Tibial nerve (tissue), 4 donors: Measurements from ENCODE around the gene GATAD2A. TPM values are rescaled to one million over a fixed set of nuclear protein-coding genes. Genes with fewer than 3 reads are reported as not detected.

Experiments used
- DNase-seq, 2 donors: peaks; one replicate each; pipeline ENCODE4 v3.0.0-alpha.2; 2019; ENCODE audit warnings: low spot score in 2 of 2
- H3K27ac ChIP-seq, 4 donors: fragments of 200-600 bp; sonication (generic) in 3 of 4; one replicate each; pipeline ENCODE4 v1.5.1; 2017 to 2019; ENCODE audit warnings: mild to moderate bottlenecking in 1 of 4
- H3K27me3 ChIP-seq, 2 donors: fragments of 200-600 bp; sonication (generic) in 1 of 2; one replicate each; pipeline versions ENCODE4 v1.5.1 to v1.6.0; 2017 to 2019
- H3K36me3 ChIP-seq, 3 donors: fragments of 200-600 bp; sonication (generic); one replicate each; pipeline ENCODE4 v1.5.1; 2018 to 2019
- H3K4me1 ChIP-seq, 4 donors: fragments of 200-600 bp; sonication (generic) in 3 of 4; one replicate each; pipeline ENCODE4 v1.5.1; 2017 to 2019
- H3K4me3 ChIP-seq, 4 donors: fragments of 200-600 bp; sonication (generic) in 3 of 4; one replicate each; pipeline ENCODE4 v1.5.1; 2017 to 2019; ENCODE audit warnings: mild to moderate bottlenecking in 1 of 4, moderate library complexity in 1 of 4
- H3K9me3 ChIP-seq, 4 donors: fragments of 200-600 bp; sonication (generic) in 3 of 4; one replicate each; pipeline ENCODE4 v1.5.1; 2017 to 2019
- CTCF ChIP-seq, 5 experiments: fragments of 200-600 bp in 3 of 5; fragments of 450-650 bp in 2 of 5; sonication (generic) in 3 of 5; IDR thresholded peaks; one replicate each; pipeline ENCODE4 v1.5.1; 2016 to 2019; ENCODE audit warnings: antibody characterized with exemption in 5 of 5, mild to moderate bottlenecking in 3 of 5, moderate library complexity in 2 of 5
- EP300 ChIP-seq, 2 donors: sonication (generic); formaldehyde crosslinking; IDR thresholded peaks; one replicate each; pipeline ENCODE4 v1.6.1; 2017; ENCODE audit warnings: antibody characterized with exemption in 2 of 2, mild to moderate bottlenecking in 1 of 2
- POLR2A ChIP-seq, 2 donors: fragments of 450-650 bp; IDR thresholded peaks; one replicate each; pipeline ENCODE4 v1.6.1; 2017; ENCODE audit warnings: antibody characterized with exemption in 2 of 2, mild to moderate bottlenecking in 2 of 2, moderate library complexity in 2 of 2
- WGBS, 2 donors: methylation state at CpG; one replicate each; pipeline ENCODE4 v1.1.5; 2018; 5-methylcytosine and 5-hydroxymethylcytosine counted together
- total RNA-seq, 4 donors: library from RNA; depleted of rRNA; stranded (reverse); fragments of >200 nt; gene quantifications; one replicate each; pipeline ENCODE4 v1.1.0, GENCODE V29; 2016

The GATAD2A gene
- total RNA-seq, 4 donors from 2014 or later = 34.1 to 69.6 (median 36.8) TPM

- TF ChIP-seq EP300 (IDR thresholded peaks at IDR 0.05) (no peak), POLR2A (IDR thresholded peaks at IDR 0.05) (no peak), CTCF (IDR thresholded peaks at IDR 0.05) (no peak)
- Histone ChIP-seq H3K9me3 (no peaks in the 10 kb centered on the region), H3K4me1 (peaks cover 0 to 67% (median 30%) of the 10 kb centered on the region in 4 donors), H3K4me3 (no peak overlapping the region), H3K27ac (peak overlapping the region in 2 of 4 donors; percentile 5 to 85), H3K36me3 (peaks cover 0 to 17% (median 0%) of the 10 kb centered on the region in 3 donors), H3K27me3 (no peaks in the 10 kb centered on the region)
- DNase-seq = no peak
- 80% methylated on average over 8 to 9 of the region's 9 CpGs for WGBS, 2 donors
These were observed 81.8 kb downstream of the GATAD2A start for GRCh38 chr19:19487077-19487949.

- DNase-seq = no peak
- 45 to 49% methylated on average over 20 of the region's 20 CpGs for WGBS, 2 donors
- TF ChIP-seq POLR2A (IDR thresholded peaks at IDR 0.05) = no peak
- Histone ChIP-seq H3K36me3 (peaks cover 0 to 19% (median 0%) of the 10 kb centered on the region in 3 donors), H3K27ac (peak overlapping the region; percentile 63 to 85 (median 84)), H3K4me3 (peak overlapping the region in 1 of 4 donors; percentile 27), H3K9me3 (no peaks in the 10 kb centered on the region), H3K4me1 (peaks cover 0 to 58% (median 30%) of the 10 kb centered on the region in 4 donors), H3K27me3 (no peaks in the 10 kb centered on the region)
These were observed 82.7 kb downstream of the GATAD2A start for GRCh38 chr19:19487950-19488874.

GRCh38 chr19:19488875-19489690 is 83.6 kb downstream of the GATAD2A start:
- Histone ChIP-seq H3K4me1 (peaks cover 0 to 59% (median 30%) of the 10 kb centered on the region in 4 donors), H3K27ac (peak overlapping the region; percentile 63 to 85 (median 84)), H3K27me3 (no peaks in the 10 kb centered on the region), H3K4me3 (peak overlapping the region in 2 of 4 donors; percentile 27 to 36), H3K36me3 (peaks cover 0 to 27% (median 3%) of the 10 kb centered on the region in 3 donors), H3K9me3 (no peaks in the 10 kb centered on the region)
- peak; percentile 66 to 84 for DNase-seq
- 15 to 25% methylated on average over 11 to 14 of the region's 14 CpGs for WGBS, 2 donors
- TF ChIP-seq POLR2A (IDR thresholded peaks at IDR 0.05) (peak in 1 of 2 donors; percentile 27), CTCF (IDR thresholded peaks at IDR 0.05) (peak in 1 of 5 experiments; percentile 15), EP300 (IDR thresholded peaks at IDR 0.05) (peak in 1 of 2 donors; percentile 83)

- Histone ChIP-seq H3K9me3 (no peaks in the 10 kb centered on the region), H3K4me1 (peaks cover 0 to 59% (median 30%) of the 10 kb centered on the region in 4 donors), H3K4me3 (no peak overlapping the region), H3K36me3 (peaks cover 0 to 34% (median 10%) of the 10 kb centered on the region in 3 donors), H3K27ac (peak overlapping the region; percentile 63 to 85 (median 84)), H3K27me3 (no peaks in the 10 kb centered on the region)
- 54 to 67% methylated on average over 8 to 9 of the region's 9 CpGs for WGBS, 2 donors
- DNase-seq = no peak
- TF ChIP-seq CTCF (IDR thresholded peaks at IDR 0.05) (no peak), POLR2A (IDR thresholded peaks at IDR 0.05) (no peak), EP300 (IDR thresholded peaks at IDR 0.05) (no peak)
These were observed 84.3 kb downstream of the GATAD2A start for GRCh38 chr19:19489804-19490204.
